Measurements from ENCODE around the gene TRIO.

The TRIO gene

GRCh38 chr5:14463629-14464028 is 320.5 kb downstream of the TRIO start:
- peaks cover 30% of the 10 kb centered on the region for H3K36me3 ChIP-seq (ENCODE audit: control insufficient read depth, insufficient read depth, low read length)
- H3K4me3 ChIP-seq (ENCODE audit: low read length), result no peak overlapping the region
- H3K27me3 ChIP-seq (ENCODE audit: control insufficient read depth, insufficient read depth, low read length), result no peaks in the 10 kb centered on the region
- H3K4me1 ChIP-seq (ENCODE audit: control insufficient read depth, insufficient read depth, low read length), result no peaks in the 10 kb centered on the region
- no peak overlapping the region for H3K27ac ChIP-seq (ENCODE audit: low read depth, low read length)
- no peak overlapping the region for H3K9ac ChIP-seq (ENCODE audit: low read length)

GRCh38 chr5:14464096-14464495 is 321.0 kb downstream of the TRIO start:
- Histone ChIP-seq H3K4me3 (ENCODE audit: low read length) (no peak overlapping the region), H3K9ac (ENCODE audit: low read length) (no peak overlapping the region), H3K27ac (ENCODE audit: low read depth, low read length) (no peak overlapping the region), H3K27me3 (ENCODE audit: control insufficient read depth, insufficient read depth, low read length) (no peaks in the 10 kb centered on the region), H3K36me3 (ENCODE audit: control insufficient read depth, insufficient read depth, low read length) (peaks cover 30% of the 10 kb centered on the region), H3K4me1 (ENCODE audit: control insufficient read depth, insufficient read depth, low read length) (no peaks in the 10 kb centered on the region)

- H3K4me1 ChIP-seq (ENCODE audit: control insufficient read depth, insufficient read depth, low read length), result no peaks in the 10 kb centered on the region
- no peak overlapping the region for H3K4me3 ChIP-seq (ENCODE audit: low read length)
- no peaks in the 10 kb centered on the region for H3K27me3 ChIP-seq (ENCODE audit: control insufficient read depth, insufficient read depth, low read length)
- no peak overlapping the region for H3K9ac ChIP-seq (ENCODE audit: low read length)
- no peak overlapping the region for H3K27ac ChIP-seq (ENCODE audit: low read depth, low read length)
- peaks cover 30% of the 10 kb centered on the region for H3K36me3 ChIP-seq (ENCODE audit: control insufficient read depth, insufficient read depth, low read length)
These were observed 321.5 kb downstream of the TRIO start for GRCh38 chr5:14464671-14465070.

GRCh38 chr5:14465116-14465515 is 322.0 kb downstream of the TRIO start:
- no peak overlapping the region for H3K9ac ChIP-seq (ENCODE audit: low read length)
- H3K36me3 ChIP-seq (ENCODE audit: control insufficient read depth, insufficient read depth, low read length), result peaks cover 30% of the 10 kb centered on the region
- H3K27me3 ChIP-seq (ENCODE audit: control insufficient read depth, insufficient read depth, low read length), result no peaks in the 10 kb centered on the region
- no peaks in the 10 kb centered on the region for H3K4me1 ChIP-seq (ENCODE audit: control insufficient read depth, insufficient read depth, low read length)
- no peak overlapping the region for H3K27ac ChIP-seq (ENCODE audit: low read depth, low read length)
- H3K4me3 ChIP-seq (ENCODE audit: low read length), result no peak overlapping the region

- H3K27ac ChIP-seq (ENCODE audit: low read depth, low read length), result no peak overlapping the region
- H3K36me3 ChIP-seq (ENCODE audit: control insufficient read depth, insufficient read depth, low read length), result peaks cover 27% of the 10 kb centered on the region
- no peak overlapping the region for H3K4me3 ChIP-seq (ENCODE audit: low read length)
- no peaks in the 10 kb centered on the region for H3K27me3 ChIP-seq (ENCODE audit: control insufficient read depth, insufficient read depth, low read length)
- no peaks in the 10 kb centered on the region for H3K4me1 ChIP-seq (ENCODE audit: control insufficient read depth, insufficient read depth, low read length)
- H3K9ac ChIP-seq (ENCODE audit: low read length), result no peak overlapping the region
These were observed 322.6 kb downstream of the TRIO start for GRCh38 chr5:14465776-14466175.

GRCh38 chr5:14467251-14467650 is 324.1 kb downstream of the TRIO start:
- H3K27ac ChIP-seq (ENCODE audit: low read depth, low read length), result no peak overlapping the region
- H3K4me1 ChIP-seq (ENCODE audit: control insufficient read depth, insufficient read depth, low read length), result no peaks in the 10 kb centered on the region
- H3K4me3 ChIP-seq (ENCODE audit: low read length), result no peak overlapping the region
- no peak overlapping the region for H3K9ac ChIP-seq (ENCODE audit: low read length)
- H3K36me3 ChIP-seq (ENCODE audit: control insufficient read depth, insufficient read depth, low read length), result peaks cover 24% of the 10 kb centered on the region
- no peaks in the 10 kb centered on the region for H3K27me3 ChIP-seq (ENCODE audit: control insufficient read depth, insufficient read depth, low read length)

- Histone ChIP-seq H3K9ac (ENCODE audit: low read length) (no peak overlapping the region), H3K27ac (ENCODE audit: low read depth, low read length) (no peak overlapping the region), H3K4me3 (ENCODE audit: low read length) (no peak overlapping the region), H3K4me1 (ENCODE audit: control insufficient read depth, insufficient read depth, low read length) (no peaks in the 10 kb centered on the region), H3K36me3 (ENCODE audit: control insufficient read depth, insufficient read depth, low read length) (peaks cover 19% of the 10 kb centered on the region), H3K27me3 (ENCODE audit: control insufficient read depth, insufficient read depth, low read length) (no peaks in the 10 kb centered on the region)
These were observed 324.7 kb downstream of the TRIO start for GRCh38 chr5:14467886-14468285.

GRCh38 chr5:14469551-14470377 is 326.6 kb downstream of the TRIO start:
- Histone ChIP-seq H3K27ac (ENCODE audit: low read depth, low read length) (no peak overlapping the region), H3K27me3 (ENCODE audit: control insufficient read depth, insufficient read depth, low read length) (no peaks in the 10 kb centered on the region), H3K36me3 (ENCODE audit: control insufficient read depth, insufficient read depth, low read length) (peaks cover 25% of the 10 kb centered on the region), H3K9ac (ENCODE audit: low read length) (no peak overlapping the region), H3K4me1 (ENCODE audit: control insufficient read depth, insufficient read depth, low read length) (no peaks in the 10 kb centered on the region), H3K4me3 (ENCODE audit: low read length) (no peak overlapping the region)

GRCh38 chr5:14471507-14471906 is 328.4 kb downstream of the TRIO start:
- no peaks in the 10 kb centered on the region for H3K4me1 ChIP-seq (ENCODE audit: control insufficient read depth, insufficient read depth, low read length)
- no peak overlapping the region for H3K4me3 ChIP-seq (ENCODE audit: low read length)
- no peak overlapping the region for H3K27ac ChIP-seq (ENCODE audit: low read depth, low read length)
- H3K9ac ChIP-seq (ENCODE audit: low read length), result no peak overlapping the region
- H3K36me3 ChIP-seq (ENCODE audit: control insufficient read depth, insufficient read depth, low read length), result peaks cover 21% of the 10 kb centered on the region
- no peaks in the 10 kb centered on the region for H3K27me3 ChIP-seq (ENCODE audit: control insufficient read depth, insufficient read depth, low read length)

- Histone ChIP-seq H3K27me3 (ENCODE audit: control insufficient read depth, insufficient read depth, low read length) (no peaks in the 10 kb centered on the region), H3K36me3 (ENCODE audit: control insufficient read depth, insufficient read depth, low read length) (peaks cover 21% of the 10 kb centered on the region), H3K4me3 (ENCODE audit: low read length) (no peak overlapping the region), H3K27ac (ENCODE audit: low read depth, low read length) (no peak overlapping the region), H3K4me1 (ENCODE audit: control insufficient read depth, insufficient read depth, low read length) (no peaks in the 10 kb centered on the region), H3K9ac (ENCODE audit: low read length) (no peak overlapping the region)
These were observed 329.9 kb downstream of the TRIO start for GRCh38 chr5:14472986-14473567.

- no peak overlapping the region for H3K9ac ChIP-seq (ENCODE audit: low read length)
- no peak overlapping the region for H3K4me3 ChIP-seq (ENCODE audit: low read length)
- H3K4me1 ChIP-seq (ENCODE audit: control insufficient read depth, insufficient read depth, low read length), result no peaks in the 10 kb centered on the region
- no peak overlapping the region for H3K27ac ChIP-seq (ENCODE audit: low read depth, low read length)
- H3K36me3 ChIP-seq (ENCODE audit: control insufficient read depth, insufficient read depth, low read length), result peaks cover 32% of the 10 kb centered on the region
- no peaks in the 10 kb centered on the region for H3K27me3 ChIP-seq (ENCODE audit: control insufficient read depth, insufficient read depth, low read length)
These were observed 331.9 kb downstream of the TRIO start for GRCh38 chr5:14475045-14475444.

GRCh38 chr5:14476786-14477435 is 333.8 kb downstream of the TRIO start:
- Histone ChIP-seq H3K27ac (ENCODE audit: low read depth, low read length) (no peak overlapping the region), H3K9ac (ENCODE audit: low read length) (no peak overlapping the region), H3K4me3 (ENCODE audit: low read length) (no peak overlapping the region), H3K36me3 (ENCODE audit: control insufficient read depth, insufficient read depth, low read length) (peaks cover 34% of the 10 kb centered on the region), H3K27me3 (ENCODE audit: control insufficient read depth, insufficient read depth, low read length) (no peaks in the 10 kb centered on the region), H3K4me1 (ENCODE audit: control insufficient read depth, insufficient read depth, low read length) (no peaks in the 10 kb centered on the region)

Measured in rectal smooth muscle tissue (tissue), 1 donor.